Diencephalon (tissue), 1 donor: Measurements from ENCODE around the gene NXPE2. TPM values are rescaled to one million over a fixed set of nuclear protein-coding genes. Genes with fewer than 3 reads are reported as not detected.

Experiments used
- total RNA-seq: library from RNA; depleted of rRNA; stranded (reverse); fragments of >200 nt; gene quantifications from one replicate; pipeline ENCODE4 v1.2.3, GENCODE V29; 2014

NXPE2 gene
- 1.4 TPM for total RNA-seq

GRCh38 chr11:114678125-114679036 lies at the start of gene NXPE2:
Gene NXPE2, plus strand, starts transcription at chr11:114678527. Its CDS starts 49 bp downstream, at chr11:114678576.

Other genes starting within 250 kb of the NXPE2 start
- 58.6 TPM for gene REXO2, start 239.1 kb upstream of the NXPE2 start, total RNA-seq
- not detected for gene NXPE1, start 118.6 kb upstream of the NXPE2 start, total RNA-seq
- not detected for gene NXPE4, start 82.7 kb upstream of the NXPE2 start, total RNA-seq